Activated T-cell treated with anti-CD3 and anti-CD28 coated beads, Interleukin-2, amount 50 U/mL, for 72 hours (primary cell): ENCODE data around the gene BRAP. TPM values are rescaled to one million over a fixed set of nuclear protein-coding genes. Genes with fewer than 3 reads are reported as not detected.
"Not testable (repeated sequence)": the region's sequence is repeated elsewhere in the genome, so short reads cannot be mapped to it uniquely, and the experiment has no call there.

Source experiments
- ATAC-seq, 2 donors: fragments of 150-1000 bp; cut with Tn5 transposase; replicated peaks in 1 of 2; 2 replicates each; pipeline ENCODE4 v1.10.0; 2021; ENCODE audit warnings: moderate library complexity in 2 of 2, mild to moderate bottlenecking in 1 of 2
- DNase-seq, 2 donors: peaks; one replicate each; pipeline ENCODE4 v3.0.0; 2021 to 2022; ENCODE audit warnings: mixed read lengths in 1 of 2
- H3K27ac Mint-ChIP-seq: one replicate; pipeline ENCODE4 v1.8.0; 2022; ENCODE audit warnings: mild to moderate bottlenecking, moderate library complexity, mixed read lengths
- H3K27me3 Mint-ChIP-seq: one replicate; pipeline ENCODE4 v1.8.0; 2022; ENCODE audit warnings: low read depth, mixed read lengths
- H3K36me3 Mint-ChIP-seq, 2 donors: one replicate each; pipeline ENCODE4 v1.8.0; 2022; ENCODE audit warnings: mixed read lengths in 2 of 2, mild to moderate bottlenecking in 1 of 2; ENCODE audit not compliant: insufficient read depth in 2 of 2
- H3K4me1 Mint-ChIP-seq: one replicate; pipeline ENCODE4 v1.8.0; 2022; ENCODE audit warnings: low read depth, mixed read lengths
- H3K4me3 Mint-ChIP-seq, 2 donors: one replicate each; pipeline ENCODE4 v1.8.0; 2022; ENCODE audit warnings: mild to moderate bottlenecking in 2 of 2, mixed read lengths in 2 of 2, moderate library complexity in 2 of 2
- H3K9me3 Mint-ChIP-seq, 2 donors: one replicate each; pipeline ENCODE4 v1.8.0; 2022; ENCODE audit warnings: mixed read lengths in 2 of 2
- total RNA-seq, 2 donors: library from RNA; stranded (reverse); gene quantifications; one replicate each; pipeline ENCODE4 v1.2.3, GENCODE V29; 2022

BRAP gene
- total RNA-seq, 2 donors from 2014 or later: 20.2 to 32.1 TPM

DNA sequence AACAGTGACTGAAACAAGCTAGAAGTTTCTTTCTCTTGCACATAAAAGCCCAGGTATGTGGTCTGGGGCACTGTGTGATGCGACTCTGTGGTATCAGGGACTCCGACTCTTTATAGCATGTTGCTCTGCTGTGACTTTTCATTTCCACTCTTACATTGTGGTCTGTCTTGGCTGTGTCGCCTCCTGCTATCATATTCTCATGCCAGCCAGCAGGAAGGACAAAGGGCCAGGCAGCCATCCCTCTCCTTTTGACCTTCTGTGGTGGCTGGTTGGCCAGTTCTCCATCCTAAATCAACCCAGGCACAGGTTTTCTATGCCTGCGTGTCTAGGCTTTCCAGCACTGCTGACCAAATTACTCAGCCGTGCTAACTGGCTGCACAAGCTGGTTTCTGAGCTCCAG is 8.1 kb upstream of the BRAP start:
- no peaks in the 10 kb centered on the region for H3K4me1 Mint-ChIP-seq
- no peak for DNase-seq
- peak; percentile 42 to 47 for ATAC-seq
- no peak overlapping the region for H3K27ac Mint-ChIP-seq
- H3K36me3 Mint-ChIP-seq: peaks cover 0 to 10% of the 10 kb centered on the region in 2 donors
- no peaks in the 10 kb centered on the region for H3K27me3 Mint-ChIP-seq
- H3K4me3 Mint-ChIP-seq: no peak overlapping the region
- no peaks in the 10 kb centered on the region for H3K9me3 Mint-ChIP-seq

- Mint-ChIP-seq H3K36me3 (peaks cover 0 to 4% of the 10 kb centered on the region in 2 donors), H3K4me1 (no peaks in the 10 kb centered on the region), H3K27ac (no peak overlapping the region), H3K27me3 (no peaks in the 10 kb centered on the region), H3K4me3 (no peak overlapping the region), H3K9me3 (no peaks in the 10 kb centered on the region)
- ATAC-seq (no peak), DNase-seq (no peak)
These were observed 6.9 kb upstream of the BRAP start for GRCh38 chr12:111692575-111693210.

DNA sequence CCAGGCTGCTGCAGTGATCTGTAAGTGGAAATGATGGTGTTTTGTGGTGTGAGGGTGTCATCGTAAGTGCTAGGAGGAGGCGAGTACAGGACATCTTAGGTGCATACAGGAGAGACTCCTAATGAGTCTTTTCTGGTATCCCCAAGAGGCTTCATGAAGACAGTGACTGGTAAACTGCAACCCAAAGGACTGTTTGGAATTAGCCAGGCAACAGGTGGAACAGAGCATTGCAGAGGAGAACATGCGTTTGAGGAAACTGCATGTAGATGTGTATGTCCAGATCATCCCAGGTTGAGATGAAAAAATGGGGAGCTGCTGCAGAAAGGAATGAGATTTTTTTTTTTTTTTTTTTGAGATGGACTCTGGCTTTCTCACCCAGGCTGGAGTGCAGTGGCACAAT is 5.5 kb upstream of the BRAP start:
- no peak for ATAC-seq
- Mint-ChIP-seq H3K4me1 (peaks cover 14% of the 10 kb centered on the region), H3K36me3 (peaks cover 4 to 5% of the 10 kb centered on the region in 2 donors), H3K27me3 (no peaks in the 10 kb centered on the region), H3K9me3 (no peaks in the 10 kb centered on the region), H3K4me3 (no peak overlapping the region), H3K27ac (no peak overlapping the region)
- no peak for DNase-seq

DNA sequence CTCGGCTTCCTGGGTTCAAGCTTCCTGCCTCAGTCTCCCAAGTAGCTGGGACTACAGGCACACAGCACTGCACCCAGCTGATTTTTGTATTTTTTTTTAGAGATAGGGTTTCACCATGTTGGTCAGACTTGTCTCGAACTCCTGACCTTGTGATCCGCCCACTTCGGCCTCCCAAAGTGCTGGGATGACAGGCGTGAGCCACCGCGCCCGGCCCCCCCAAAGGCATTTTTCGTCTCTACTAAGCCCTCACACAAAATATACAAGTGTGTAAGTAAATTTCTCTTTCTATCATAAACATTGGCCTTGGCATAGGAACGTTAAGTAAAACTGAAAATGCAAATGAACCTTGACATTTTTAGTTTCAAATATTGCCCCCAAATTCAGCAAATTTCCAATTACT is 2.2 kb upstream of the BRAP start:
- Mint-ChIP-seq H3K27me3 (no peaks in the 10 kb centered on the region), H3K4me1 (peaks cover 35% of the 10 kb centered on the region), H3K27ac (no peak overlapping the region), H3K9me3 (no peaks in the 10 kb centered on the region), H3K4me3 (peak overlapping the region in 1 of 2 donors; percentile 40), H3K36me3 (peaks cover 8 to 9% of the 10 kb centered on the region in 2 donors)
- ATAC-seq (no peak), DNase-seq (no peak)

GRCh38 chr12:111687255-111687654 is 1.5 kb upstream of the BRAP start:
- H3K36me3 Mint-ChIP-seq: peaks cover 11 to 12% of the 10 kb centered on the region in 2 donors
- no peak for ATAC-seq
- no peaks in the 10 kb centered on the region for H3K9me3 Mint-ChIP-seq
- H3K27me3 Mint-ChIP-seq: no peaks in the 10 kb centered on the region
- DNase-seq: no peak
- H3K27ac Mint-ChIP-seq: peak overlapping the region; percentile 97
- H3K4me3 Mint-ChIP-seq: peak overlapping the region; percentile 31 to 92
- peaks cover 37% of the 10 kb centered on the region for H3K4me1 Mint-ChIP-seq

GRCh38 chr12:111686574-111687105 is 884 bp upstream of the BRAP start:
- Mint-ChIP-seq H3K27me3 (no peaks in the 10 kb centered on the region), H3K4me3 (peak overlapping the region; percentile 92 to 97), H3K27ac (peak overlapping the region; percentile 97), H3K9me3 (no peaks in the 10 kb centered on the region), H3K36me3 (peaks cover 11 to 16% of the 10 kb centered on the region in 2 donors), H3K4me1 (peaks cover 37% of the 10 kb centered on the region)
- no peak for ATAC-seq
- no peak for DNase-seq

DNA sequence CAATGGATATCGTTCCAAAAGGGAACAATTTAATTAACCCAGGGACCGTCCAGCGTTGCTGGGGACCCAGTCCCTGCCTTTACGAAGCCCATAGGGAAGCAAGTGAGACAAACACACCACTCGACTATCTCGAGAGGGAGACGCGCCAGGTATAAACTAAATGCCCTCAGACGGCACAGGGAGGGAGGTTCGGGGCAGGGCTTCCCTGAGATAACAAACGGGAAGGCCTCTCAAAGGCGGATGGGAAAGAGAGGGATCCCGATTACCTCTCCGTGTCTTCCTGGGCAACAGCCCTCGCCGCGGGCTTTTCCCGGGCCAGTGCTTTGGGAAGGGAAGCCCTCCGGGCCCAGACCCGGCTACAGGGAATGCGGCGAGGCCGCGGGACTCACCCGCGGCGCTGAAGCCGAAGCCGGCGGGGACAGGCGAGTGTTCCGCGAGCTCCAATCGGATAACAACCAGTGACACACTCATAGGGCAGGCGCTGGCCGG is 390 bp downstream of the BRAP start:
- Mint-ChIP-seq H3K4me3 (peak overlapping the region; percentile 92 to 97), H3K27me3 (no peaks in the 10 kb centered on the region), H3K4me1 (peaks cover 37% of the 10 kb centered on the region), H3K27ac (peak overlapping the region; percentile 99), H3K9me3 (no peaks in the 10 kb centered on the region), H3K36me3 (peaks cover 11 to 19% of the 10 kb centered on the region in 2 donors)
- ATAC-seq (peak; percentile 1 to 4), DNase-seq (no peak)

DNA sequence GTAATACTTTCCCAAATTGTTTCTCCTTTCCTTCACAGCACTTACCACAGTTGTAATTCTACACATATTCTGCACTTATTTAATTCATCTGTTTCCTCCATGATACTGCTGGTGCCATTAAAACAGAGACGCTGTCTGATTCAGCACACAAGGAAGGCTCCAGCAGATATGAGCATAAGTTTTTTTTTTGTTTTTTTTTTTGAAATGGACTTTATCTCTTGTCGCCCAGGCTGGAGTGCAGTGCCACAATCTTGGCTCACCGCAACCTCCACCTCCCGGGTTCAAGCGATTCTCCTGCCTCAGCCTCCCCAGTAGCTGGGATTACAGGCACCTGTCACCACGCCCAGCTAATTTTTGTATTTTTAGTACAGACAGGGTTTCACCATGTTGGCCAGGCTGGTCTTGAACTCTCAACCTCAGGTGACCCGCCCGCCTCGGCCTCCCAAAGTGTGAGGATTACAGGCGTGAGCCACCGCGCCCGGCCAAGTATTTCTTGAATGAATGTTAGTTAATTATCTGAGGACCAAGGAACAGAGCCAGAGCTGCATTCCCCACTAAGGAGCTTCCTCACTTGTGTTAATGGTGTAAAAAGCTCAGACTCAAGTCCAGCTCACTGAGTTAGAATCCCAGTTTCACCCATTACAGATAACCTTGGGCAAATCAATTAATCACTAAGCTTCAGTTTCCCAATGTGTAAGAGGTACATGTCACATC is 1.1 kb downstream of the BRAP start:
- peaks cover 37% of the 10 kb centered on the region for H3K4me1 Mint-ChIP-seq
- DNase-seq, H3K9me3 Mint-ChIP-seq, H3K27me3 Mint-ChIP-seq, ATAC-seq: not testable (repeated sequence)
- H3K4me3 Mint-ChIP-seq: peak overlapping the region; percentile 92 to 97
- H3K36me3 Mint-ChIP-seq: peaks cover 11 to 23% of the 10 kb centered on the region in 2 donors
- H3K27ac Mint-ChIP-seq: peak overlapping the region; percentile 99

DNA sequence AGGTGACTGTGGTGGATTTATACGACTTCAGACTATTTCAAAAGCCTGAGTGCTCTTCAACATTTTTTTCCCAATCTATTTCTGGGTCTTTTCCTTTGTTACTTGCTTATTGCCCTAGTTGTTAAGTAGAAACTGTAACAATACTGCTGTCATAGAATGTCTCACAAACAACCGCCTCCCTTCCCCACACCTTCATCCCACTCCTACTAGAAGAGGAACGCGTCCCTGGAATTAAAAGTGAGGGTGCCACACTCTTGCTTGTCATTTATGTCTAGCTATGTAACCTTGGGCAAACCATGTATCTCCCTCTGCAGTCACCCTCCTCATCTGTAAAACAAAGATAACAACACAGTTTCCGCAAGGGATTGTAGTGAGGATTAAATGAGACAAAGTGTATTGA is 8.6 kb downstream of the BRAP start:
- Mint-ChIP-seq H3K4me1 (no peaks in the 10 kb centered on the region), H3K9me3 (no peaks in the 10 kb centered on the region), H3K27ac (peak overlapping the region; percentile 88), H3K4me3 (no peak overlapping the region), H3K27me3 (no peaks in the 10 kb centered on the region), H3K36me3 (peaks cover 3 to 18% of the 10 kb centered on the region in 2 donors)
- ATAC-seq: no peak
- no peak for DNase-seq

DNA sequence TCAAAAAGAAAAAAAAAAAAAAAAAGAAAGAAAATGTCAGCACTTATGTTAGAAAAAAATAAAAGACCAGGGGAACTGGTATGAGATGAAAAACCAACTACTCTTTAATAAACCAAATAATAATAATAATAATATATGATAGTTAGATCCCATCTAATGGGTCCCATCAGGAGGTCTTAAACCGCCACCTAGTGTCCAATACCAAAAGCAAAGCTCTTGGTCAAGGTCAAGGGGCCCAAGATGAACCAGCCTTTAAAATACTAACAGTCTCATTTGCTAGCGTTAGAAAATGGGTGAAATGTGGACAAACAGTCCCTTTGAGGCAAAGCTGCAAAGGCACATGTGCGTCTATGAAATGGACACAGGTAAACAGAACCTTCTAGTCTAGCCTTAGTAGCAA is 12.3 kb downstream of the BRAP start:
- Mint-ChIP-seq H3K27ac (no peak overlapping the region), H3K4me3 (no peak overlapping the region), H3K36me3 (peaks cover 6 to 14% of the 10 kb centered on the region in 2 donors), H3K27me3 (no peaks in the 10 kb centered on the region), H3K4me1 (no peaks in the 10 kb centered on the region), H3K9me3 (no peaks in the 10 kb centered on the region)
- no peak for DNase-seq
- ATAC-seq: no peak

GRCh38 chr12:111672822-111673381 is 12.9 kb downstream of the BRAP start:
- Mint-ChIP-seq H3K27ac (no peak overlapping the region), H3K9me3 (no peaks in the 10 kb centered on the region), H3K27me3 (no peaks in the 10 kb centered on the region), H3K4me3 (no peak overlapping the region), H3K4me1 (no peaks in the 10 kb centered on the region), H3K36me3 (peaks cover 6 to 14% of the 10 kb centered on the region in 2 donors)
- DNase-seq (no peak), ATAC-seq (no peak)

GRCh38 chr12:111664961-111665865 is 20.5 kb downstream of the BRAP start:
- no peaks in the 10 kb centered on the region for H3K27me3 Mint-ChIP-seq
- peaks cover 4% of the 10 kb centered on the region for H3K4me1 Mint-ChIP-seq
- H3K9me3 Mint-ChIP-seq: no peaks in the 10 kb centered on the region
- ATAC-seq (no peak), DNase-seq (no peak)
- peaks cover 6 to 20% of the 10 kb centered on the region in 2 donors for H3K36me3 Mint-ChIP-seq
- no peak overlapping the region for H3K4me3 Mint-ChIP-seq
- H3K27ac Mint-ChIP-seq: peak overlapping the region; percentile 52
